PC-9 (cell line): ENCODE results near the gene MPC2.

Source experiments
- EZH2 ChIP-seq: fragments of 200-600 bp; sonication (generic); IDR thresholded peaks from 2 replicates; pipeline ENCODE4 v1.8.0; 2017; ENCODE audit warnings: antibody characterized with exemption, low read depth
- TF ChIP-seq, protein P1 (sequence below): fragments of 200-600 bp; sonication (generic); conservative IDR thresholded peaks from 2 replicates; pipeline ENCODE4 v1.6.1; 2017; ENCODE audit warnings: mixed run types, antibody characterized with exemption, mild to moderate bottlenecking, moderate library complexity

DNA sequence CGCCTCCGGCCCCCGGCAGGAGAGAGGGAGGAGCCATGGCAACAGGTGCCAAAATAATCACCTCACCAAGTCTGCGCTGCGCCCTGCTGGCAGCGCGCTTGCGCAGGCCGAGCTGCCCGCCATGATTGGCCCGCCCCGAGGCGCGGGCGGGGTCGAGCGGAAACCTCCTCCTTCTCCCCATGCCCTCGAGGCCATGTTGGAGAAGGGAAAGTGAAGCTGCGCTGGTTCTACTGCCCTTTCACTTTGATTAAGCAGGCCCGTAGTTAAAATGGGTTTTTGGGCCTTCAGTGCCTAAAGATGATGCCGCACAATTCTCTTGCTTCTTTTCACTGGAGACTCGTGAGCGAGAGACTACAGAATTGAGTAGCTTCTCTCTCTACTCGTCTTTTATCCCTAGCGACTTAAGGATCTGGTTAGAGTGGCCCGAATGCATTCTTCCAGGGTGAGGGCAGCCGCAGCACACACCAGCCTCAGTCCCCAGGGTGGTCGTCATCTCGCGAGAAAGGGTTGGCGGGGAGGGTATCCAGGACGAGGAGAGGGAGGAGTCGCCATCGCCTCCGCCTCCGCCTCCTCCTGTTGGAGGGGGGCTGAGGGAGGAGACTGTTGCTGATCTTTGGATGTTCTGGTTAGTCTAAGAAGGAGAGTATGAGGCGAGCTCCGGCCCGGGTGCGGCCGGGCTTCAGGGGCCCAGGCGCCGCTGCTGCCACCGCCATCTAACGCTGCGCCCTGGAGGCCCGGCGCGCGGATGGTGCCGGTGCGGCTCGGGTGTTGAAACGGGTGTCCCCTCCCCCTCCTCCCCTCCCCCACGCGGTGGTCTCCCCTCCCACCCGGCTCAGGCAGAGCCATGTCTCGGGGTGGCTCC is 573 bp downstream of the MPC2 start, which contains the start of gene DCAF6:
- no peak for TF ChIP-seq EZH2
- TF ChIP-seq, protein P1, sequence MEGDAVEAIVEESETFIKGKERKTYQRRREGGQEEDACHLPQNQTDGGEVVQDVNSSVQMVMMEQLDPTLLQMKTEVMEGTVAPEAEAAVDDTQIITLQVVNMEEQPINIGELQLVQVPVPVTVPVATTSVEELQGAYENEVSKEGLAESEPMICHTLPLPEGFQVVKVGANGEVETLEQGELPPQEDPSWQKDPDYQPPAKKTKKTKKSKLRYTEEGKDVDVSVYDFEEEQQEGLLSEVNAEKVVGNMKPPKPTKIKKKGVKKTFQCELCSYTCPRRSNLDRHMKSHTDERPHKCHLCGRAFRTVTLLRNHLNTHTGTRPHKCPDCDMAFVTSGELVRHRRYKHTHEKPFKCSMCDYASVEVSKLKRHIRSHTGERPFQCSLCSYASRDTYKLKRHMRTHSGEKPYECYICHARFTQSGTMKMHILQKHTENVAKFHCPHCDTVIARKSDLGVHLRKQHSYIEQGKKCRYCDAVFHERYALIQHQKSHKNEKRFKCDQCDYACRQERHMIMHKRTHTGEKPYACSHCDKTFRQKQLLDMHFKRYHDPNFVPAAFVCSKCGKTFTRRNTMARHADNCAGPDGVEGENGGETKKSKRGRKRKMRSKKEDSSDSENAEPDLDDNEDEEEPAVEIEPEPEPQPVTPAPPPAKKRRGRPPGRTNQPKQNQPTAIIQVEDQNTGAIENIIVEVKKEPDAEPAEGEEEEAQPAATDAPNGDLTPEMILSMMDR = no peak
